Loucy (cell line): ENCODE measurements around the gene GPN1.

Experiments used
- H2AFZ ChIP-seq: fragments of 200-600 bp; sonication (generic); 2 replicates; pipeline ENCODE4 v1.6.0; 2016; ENCODE audit warnings: antibody characterized with exemption, mild to moderate bottlenecking, low read length, moderate library complexity
- H3F3A ChIP-seq: fragments of 200-600 bp; 2 replicates; pipeline ENCODE4 v1.6.0; 2016; ENCODE audit warnings: antibody characterized with exemption, low read depth, mild to moderate bottlenecking
- H3K27me3 ChIP-seq: fragments of 200-600 bp; sonication (generic); 2 replicates; pipeline ENCODE4 v1.6.1; 2014; ENCODE audit warnings: low read length, mild to moderate bottlenecking; ENCODE audit not compliant: insufficient read depth, poor library complexity, severe bottlenecking
- H3K36me3 ChIP-seq: fragments of 200-600 bp; sonication (generic); 2 replicates; pipeline ENCODE4 v1.6.1; 2016; ENCODE audit warnings: low read length; ENCODE audit not compliant: insufficient read depth
- H3K4me1 ChIP-seq: fragments of 200-600 bp; sonication (generic); 2 replicates; pipeline ENCODE4 v1.5.1; 2014; ENCODE audit warnings: low read length, mild to moderate bottlenecking; ENCODE audit not compliant: insufficient read depth, poor library complexity, severe bottlenecking
- H3K4me2 ChIP-seq: fragments of 200-600 bp; sonication (generic); 2 replicates; pipeline ENCODE4 v1.6.0; 2014; ENCODE audit warnings: antibody characterized with exemption, low read length, low read depth, mild to moderate bottlenecking; ENCODE audit not compliant: poor library complexity, severe bottlenecking
- H3K4me3 ChIP-seq: fragments of 200-600 bp; sonication (generic); 2 replicates; pipeline ENCODE4 v1.5.1; 2014; ENCODE audit warnings: low read length, mild to moderate bottlenecking, mixed read lengths; ENCODE audit not compliant: poor library complexity, severe bottlenecking
- H3K79me2 ChIP-seq: fragments of 200-600 bp; sonication (generic); 2 replicates; pipeline ENCODE4 v1.6.1; 2014; ENCODE audit warnings: low read length; ENCODE audit not compliant: insufficient read depth
- H3K9ac ChIP-seq: fragments of 200-600 bp; sonication (generic); 2 replicates; pipeline ENCODE4 v1.6.0; 2014; ENCODE audit warnings: mild to moderate bottlenecking, low read depth, low read length, moderate library complexity; ENCODE audit not compliant: poor library complexity, severe bottlenecking
- H3K9me2 ChIP-seq: fragments of 200-600 bp; sonication (generic); replicated peaks from 2 replicates; pipeline ENCODE4 v1.6.1; 2016; ENCODE audit warnings: low read depth, low read length, mixed read lengths
- H3K9me3 ChIP-seq: fragments of 200-600 bp; sonication (generic); 2 replicates; pipeline ENCODE4 v1.6.1; 2014; ENCODE audit warnings: mild to moderate bottlenecking, antibody characterized with exemption, low read length, low read depth; ENCODE audit not compliant: insufficient read depth
- H4K20me1 ChIP-seq: fragments of 200-600 bp; sonication (generic); 2 replicates; pipeline ENCODE4 v1.6.0; 2014; ENCODE audit warnings: antibody characterized with exemption, low read length, mild to moderate bottlenecking; ENCODE audit not compliant: insufficient read depth, poor library complexity, severe bottlenecking
- EZH2phosphoT487 ChIP-seq: fragments of 200-600 bp; IDR thresholded peaks from 2 replicates; pipeline ENCODE4 v1.6.1; 2018; ENCODE audit warnings: antibody characterized with exemption, mild to moderate bottlenecking, moderate library complexity, borderline replicate concordance
- TF ChIP-seq, protein P1 (sequence below): fragments of 200-600 bp; sonication (generic); conservative IDR thresholded peaks from 2 replicates; pipeline ENCODE4 v1.5.1; 2014; ENCODE audit warnings: mild to moderate bottlenecking, antibody characterized with exemption, low read length

The GPN1 gene

DNA sequence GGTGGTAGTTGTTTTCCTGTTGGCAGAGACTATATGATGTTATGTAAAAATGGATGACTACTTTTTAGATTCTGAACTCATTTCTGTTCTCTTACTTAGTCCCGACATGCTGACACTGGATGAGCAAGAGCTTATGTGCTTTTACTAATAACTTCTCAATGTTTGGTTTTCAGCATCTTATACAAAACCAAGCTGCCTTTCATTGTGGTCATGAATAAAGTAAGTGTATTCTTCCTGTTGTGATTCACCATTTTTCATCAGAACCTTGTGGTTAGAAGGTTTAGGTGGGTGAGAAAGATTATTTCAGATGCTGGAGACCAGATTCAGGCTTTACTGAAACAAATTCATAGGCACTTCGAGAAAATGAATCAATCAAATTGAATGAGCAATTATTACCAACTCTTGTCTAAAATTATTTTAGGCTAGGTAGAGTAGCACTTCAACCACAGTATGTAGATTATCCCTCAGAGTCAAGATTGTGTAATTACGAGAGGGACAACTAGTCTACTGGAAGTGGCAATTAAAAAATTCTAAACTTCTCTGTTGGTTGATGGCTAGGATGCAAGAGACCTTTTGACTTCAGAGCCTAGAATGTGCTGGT lies 9.3 kb downstream of the GPN1 start:
- H4K20me1 ChIP-seq = no peaks in the 10 kb centered on the region
- H3K36me3 ChIP-seq = peaks cover 69% of the 10 kb centered on the region
- no peaks in the 10 kb centered on the region for H3K9me2 ChIP-seq
- H3F3A ChIP-seq = no peaks in the 10 kb centered on the region
- no peaks in the 10 kb centered on the region for H3K4me1 ChIP-seq
- no peak overlapping the region for H3K4me3 ChIP-seq
- H3K9me3 ChIP-seq = no peaks in the 10 kb centered on the region
- TF ChIP-seq EZH2phosphoT487 = no peak
- TF ChIP-seq, protein P1, sequence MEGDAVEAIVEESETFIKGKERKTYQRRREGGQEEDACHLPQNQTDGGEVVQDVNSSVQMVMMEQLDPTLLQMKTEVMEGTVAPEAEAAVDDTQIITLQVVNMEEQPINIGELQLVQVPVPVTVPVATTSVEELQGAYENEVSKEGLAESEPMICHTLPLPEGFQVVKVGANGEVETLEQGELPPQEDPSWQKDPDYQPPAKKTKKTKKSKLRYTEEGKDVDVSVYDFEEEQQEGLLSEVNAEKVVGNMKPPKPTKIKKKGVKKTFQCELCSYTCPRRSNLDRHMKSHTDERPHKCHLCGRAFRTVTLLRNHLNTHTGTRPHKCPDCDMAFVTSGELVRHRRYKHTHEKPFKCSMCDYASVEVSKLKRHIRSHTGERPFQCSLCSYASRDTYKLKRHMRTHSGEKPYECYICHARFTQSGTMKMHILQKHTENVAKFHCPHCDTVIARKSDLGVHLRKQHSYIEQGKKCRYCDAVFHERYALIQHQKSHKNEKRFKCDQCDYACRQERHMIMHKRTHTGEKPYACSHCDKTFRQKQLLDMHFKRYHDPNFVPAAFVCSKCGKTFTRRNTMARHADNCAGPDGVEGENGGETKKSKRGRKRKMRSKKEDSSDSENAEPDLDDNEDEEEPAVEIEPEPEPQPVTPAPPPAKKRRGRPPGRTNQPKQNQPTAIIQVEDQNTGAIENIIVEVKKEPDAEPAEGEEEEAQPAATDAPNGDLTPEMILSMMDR = no peak
- H3K9ac ChIP-seq = no peak overlapping the region
- H3K27me3 ChIP-seq = no peaks in the 10 kb centered on the region
- no peaks in the 10 kb centered on the region for H3K79me2 ChIP-seq
- no peak overlapping the region for H3K4me2 ChIP-seq
- H2AFZ ChIP-seq = no peak overlapping the region

DNA sequence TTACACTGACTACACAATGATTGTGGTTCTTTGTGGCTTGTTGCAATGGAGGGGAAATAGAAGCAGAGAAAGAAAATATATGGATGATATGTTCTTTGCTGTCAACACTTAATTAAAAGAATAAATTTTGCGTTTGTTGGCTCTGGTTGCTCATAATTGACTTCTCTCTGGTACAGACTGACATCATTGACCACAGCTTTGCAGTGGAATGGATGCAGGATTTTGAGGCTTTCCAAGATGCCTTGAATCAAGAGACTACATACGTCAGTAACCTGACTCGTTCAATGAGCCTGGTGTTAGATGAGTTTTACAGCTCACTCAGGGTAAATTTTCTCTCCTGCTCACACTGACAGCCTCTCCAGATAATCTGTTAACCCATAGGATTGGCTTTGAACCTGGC lies 9.9 kb downstream of the GPN1 start:
- TF ChIP-seq, protein P1 = no peak
- TF ChIP-seq EZH2phosphoT487 = no peak
- Histone ChIP-seq H3K4me3 (no peak overlapping the region), H3K27me3 (no peaks in the 10 kb centered on the region), H3F3A (no peaks in the 10 kb centered on the region), H4K20me1 (no peaks in the 10 kb centered on the region), H3K4me1 (no peaks in the 10 kb centered on the region), H3K9me3 (no peaks in the 10 kb centered on the region), H3K36me3 (peaks cover 71% of the 10 kb centered on the region), H3K9ac (no peak overlapping the region), H3K9me2 (no peaks in the 10 kb centered on the region), H3K4me2 (no peak overlapping the region), H3K79me2 (no peaks in the 10 kb centered on the region), H2AFZ (no peak overlapping the region)

- no peaks in the 10 kb centered on the region for H3K4me1 ChIP-seq
- TF ChIP-seq, protein P1 = no peak
- no peak for TF ChIP-seq EZH2phosphoT487
- no peak overlapping the region for H2AFZ ChIP-seq
- no peaks in the 10 kb centered on the region for H3K79me2 ChIP-seq
- H3K4me3 ChIP-seq = no peak overlapping the region
- peaks cover 56% of the 10 kb centered on the region; the same call in 1 of the 2 replicates for H3K36me3 ChIP-seq
- no peak overlapping the region for H3K4me2 ChIP-seq
- no peaks in the 10 kb centered on the region for H3K9me2 ChIP-seq
- H3F3A ChIP-seq = no peaks in the 10 kb centered on the region
- no peaks in the 10 kb centered on the region for H3K9me3 ChIP-seq
- no peaks in the 10 kb centered on the region for H4K20me1 ChIP-seq
- no peaks in the 10 kb centered on the region for H3K27me3 ChIP-seq
- no peak overlapping the region for H3K9ac ChIP-seq
Observed at GRCh38 chr2:27640722-27641245, 11.9 kb downstream of the GPN1 start.
